Smooth muscle cell (in vitro differentiated cells): Measurements from ENCODE around the gene PPFIBP1. TPM values are rescaled to one million over a fixed set of nuclear protein-coding genes. Genes with fewer than 3 reads are reported as not detected.

Experiments used
- DNase-seq: peaks from one replicate; lab custom pipeline; 2025; ENCODE audit not compliant: unreplicated experiment; lab: John Stamatoyannopoulos, UW
- H2AFZ ChIP-seq: fragments of 200-600 bp; sonication (generic); 2 replicates; pipeline ENCODE4 v1.6.0; 2016; ENCODE audit warnings: antibody characterized with exemption, low read depth, mild to moderate bottlenecking
- H3F3A ChIP-seq: fragments of 200-600 bp; sonication (generic); 2 replicates; pipeline ENCODE4 v1.6.0; 2017; ENCODE audit warnings: antibody characterized with exemption, low read depth
- H3K27ac ChIP-seq: fragments of 200-600 bp; sonication (generic); 2 replicates; pipeline ENCODE4 v1.5.1; 2016; ENCODE audit warnings: low read depth, mild to moderate bottlenecking
- H3K27me3 ChIP-seq: fragments of 200-600 bp; sonication (generic); 2 replicates; pipeline ENCODE4 v1.6.1; 2016; ENCODE audit warnings: low read depth, mild to moderate bottlenecking
- H3K36me3 ChIP-seq: fragments of 200-600 bp; sonication (generic); 2 replicates; pipeline ENCODE4 v1.5.1; 2016; ENCODE audit warnings: low read depth
- H3K4me1 ChIP-seq: fragments of 200-600 bp; sonication (generic); 2 replicates; pipeline ENCODE4 v1.5.1; 2016; ENCODE audit warnings: low read depth
- H3K4me2 ChIP-seq: fragments of 200-600 bp; sonication (generic); 2 replicates; pipeline ENCODE4 v1.6.0; 2016; ENCODE audit warnings: mild to moderate bottlenecking
- H3K4me3 ChIP-seq: fragments of 200-600 bp; sonication (generic); 2 replicates; pipeline ENCODE4 v1.5.1; 2016; ENCODE audit warnings: mild to moderate bottlenecking
- H3K79me2 ChIP-seq: fragments of 200-600 bp; sonication (generic); 2 replicates; pipeline ENCODE4 v1.6.0; 2016; ENCODE audit warnings: low read depth, mild to moderate bottlenecking
- H3K9ac ChIP-seq: fragments of 200-600 bp; sonication (generic); 2 replicates; pipeline ENCODE4 v1.6.0; 2016; ENCODE audit warnings: low read depth
- H3K9me3 ChIP-seq: fragments of 200-600 bp; sonication (generic); replicated peaks from 2 replicates; pipeline ENCODE4 v1.5.1; 2016; ENCODE audit warnings: low read depth
- H4K20me1 ChIP-seq: fragments of 200-600 bp; sonication (generic); 2 replicates; pipeline ENCODE4 v1.6.0; 2016; ENCODE audit warnings: low read depth
- CTCF ChIP-seq: fragments of 200-600 bp; sonication (generic); IDR thresholded peaks from 2 replicates; pipeline ENCODE4 v1.5.1; 2017; ENCODE audit warnings: borderline replicate concordance, mild to moderate bottlenecking, antibody characterized with exemption; ENCODE audit not compliant: insufficient read depth, poor library complexity, severe bottlenecking
- WGBS: methylation state at CpG from one replicate; pipeline ENCODE4 v1.1.7; 2016; ENCODE audit warnings: low lambda C conversion rate; 5-methylcytosine and 5-hydroxymethylcytosine counted together
- polyA plus RNA-seq: library from polyadenylated mRNA; unstranded; fragments of >200 nt; fragmentation: Nextera tagmentation; extraction: Ambion mirVana; gene quantifications from 2 replicates; pipeline ENCODE4 v1.2.1, GENCODE V29; 2016
- total RNA-seq: library from RNA; depleted of rRNA; stranded (reverse); fragments of >200 nt; gene quantifications from 2 replicates; pipeline ENCODE4 v1.2.3, GENCODE V29; 2014

Gene PPFIBP1
- total and polyA plus RNA-seq, 2 experiments from 2014 or later: 45.7 to 150 TPM

- Histone ChIP-seq H3K4me1 (no peaks in the 10 kb centered on the region), H4K20me1 (no peaks in the 10 kb centered on the region), H3K27ac (no peak overlapping the region), H3K27me3 (no peaks in the 10 kb centered on the region), H3K4me3 (no peak overlapping the region), H3K36me3 (no peaks in the 10 kb centered on the region), H2AFZ (no peak overlapping the region), H3K9ac (no peak overlapping the region), H3K4me2 (no peak overlapping the region), H3F3A (no peaks in the 10 kb centered on the region), H3K9me3 (no peaks in the 10 kb centered on the region), H3K79me2 (no peaks in the 10 kb centered on the region)
- WGBS: 83% methylated on average over 5 of the region's 5 CpGs
- no peak for DNase-seq
- TF ChIP-seq CTCF: no peak
These were observed 25.2 kb upstream of the PPFIBP1 start for GRCh38 chr12:27498761-27499160.

DNA sequence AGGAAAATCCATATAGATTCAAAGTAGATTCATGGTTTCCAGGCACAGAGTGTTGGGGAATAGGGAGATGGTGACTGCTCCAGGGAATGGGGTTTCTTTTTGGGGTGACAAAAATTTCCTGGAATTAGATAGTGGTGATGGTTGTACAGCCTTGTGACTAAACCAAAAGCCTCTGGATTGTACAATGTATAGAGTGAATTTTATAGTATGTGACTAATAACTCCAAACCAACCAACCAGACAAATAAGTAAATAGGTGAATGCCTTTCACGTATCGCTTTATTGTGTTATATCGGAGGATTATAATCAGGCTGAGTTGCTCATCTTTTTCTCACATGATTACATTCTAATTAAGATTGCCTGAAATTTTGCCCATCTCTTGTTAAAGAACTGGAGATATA lies 24.6 kb upstream of the PPFIBP1 start:
- Histone ChIP-seq H4K20me1 (no peaks in the 10 kb centered on the region), H3K9me3 (no peaks in the 10 kb centered on the region), H3F3A (no peaks in the 10 kb centered on the region), H3K79me2 (no peaks in the 10 kb centered on the region), H3K4me2 (no peak overlapping the region), H3K9ac (no peak overlapping the region), H2AFZ (no peak overlapping the region), H3K27ac (no peak overlapping the region), H3K36me3 (no peaks in the 10 kb centered on the region), H3K4me1 (no peaks in the 10 kb centered on the region), H3K27me3 (no peaks in the 10 kb centered on the region), H3K4me3 (no peak overlapping the region)
- no peak for DNase-seq
- no peak for TF ChIP-seq CTCF
- WGBS: 100% methylated on average over 3 of the region's 3 CpGs

GRCh38 chr12:27500546-27500945 lies 23.5 kb upstream of the PPFIBP1 start:
- H3K4me1 ChIP-seq: no peaks in the 10 kb centered on the region
- H3K79me2 ChIP-seq: no peaks in the 10 kb centered on the region
- H3K27ac ChIP-seq: no peak overlapping the region
- WGBS: 75% methylated on average over 3 of the region's 3 CpGs
- H3K9ac ChIP-seq: no peak overlapping the region
- H3K4me2 ChIP-seq: no peak overlapping the region
- H3K4me3 ChIP-seq: no peak overlapping the region
- TF ChIP-seq CTCF: no peak
- DNase-seq: no peak
- H3K36me3 ChIP-seq: no peaks in the 10 kb centered on the region
- H3K27me3 ChIP-seq: no peaks in the 10 kb centered on the region
- H3K9me3 ChIP-seq: no peaks in the 10 kb centered on the region
- no peaks in the 10 kb centered on the region for H3F3A ChIP-seq
- no peak overlapping the region for H2AFZ ChIP-seq
- H4K20me1 ChIP-seq: no peaks in the 10 kb centered on the region

DNA sequence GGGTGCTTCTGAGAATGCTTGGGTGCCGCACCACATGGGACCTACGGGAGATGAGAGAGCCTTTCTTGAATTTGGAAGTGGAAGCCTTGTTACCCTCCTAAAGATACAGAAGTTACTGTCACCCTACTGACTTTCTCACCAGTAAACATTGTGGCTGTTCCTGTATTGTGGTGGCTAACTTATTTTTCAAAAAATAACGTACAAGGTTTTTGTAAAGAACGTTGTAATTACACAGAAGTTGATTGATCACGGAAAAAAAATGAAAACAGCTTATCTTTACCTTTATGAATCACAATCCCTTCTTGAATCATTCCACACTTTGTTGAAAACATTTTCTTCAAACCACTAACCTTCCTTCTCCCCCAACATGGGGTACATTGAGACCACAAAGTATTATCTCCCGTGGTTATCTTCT lies 22.0 kb upstream of the PPFIBP1 start:
- no peaks in the 10 kb centered on the region for H3K4me1 ChIP-seq
- no peaks in the 10 kb centered on the region for H3K36me3 ChIP-seq
- H3F3A ChIP-seq: no peaks in the 10 kb centered on the region
- H3K4me2 ChIP-seq: no peak overlapping the region
- H3K27me3 ChIP-seq: no peaks in the 10 kb centered on the region
- DNase-seq: no peak
- no peaks in the 10 kb centered on the region for H3K79me2 ChIP-seq
- no peak overlapping the region for H2AFZ ChIP-seq
- H4K20me1 ChIP-seq: no peaks in the 10 kb centered on the region
- no peak overlapping the region for H3K4me3 ChIP-seq
- H3K9ac ChIP-seq: no peak overlapping the region
- no peaks in the 10 kb centered on the region for H3K9me3 ChIP-seq
- no peak overlapping the region for H3K27ac ChIP-seq
- WGBS: 91% methylated on average over 6 of the region's 6 CpGs
- TF ChIP-seq CTCF: no peak
